Small intestine (tissue), 7 donors: ENCODE results near the gene SLC16A4. TPM values are rescaled to one million over a fixed set of nuclear protein-coding genes. Genes with fewer than 3 reads are reported as not detected.

Experiments used
- DNase-seq, 2 donors: peaks; one replicate each; pipeline versions ENCODE4 v3.0.0 to v3.0.0-alpha.2; 2013
- FAIRE-seq: peaks from 2 replicates; lab custom pipeline; 2012; peaks lifted over from hg19 to GRCh38; lab: Jason Lieb, UNC
- H3K27ac ChIP-seq, 3 donors: one replicate each; pipeline ENCODE4 v1.5.1; 2013; ENCODE audit warnings: low read length in 2 of 3, mild to moderate bottlenecking in 2 of 3, control low read depth in 1 of 3, inconsistent platforms in 1 of 3, low read depth in 1 of 3, moderate library complexity in 1 of 3
- H3K27me3 ChIP-seq, 3 donors: one replicate each; pipeline ENCODE4 v1.6.1; 2013; ENCODE audit warnings: low read length in 3 of 3, inconsistent platforms in 1 of 3; ENCODE audit not compliant: control insufficient read depth in 3 of 3, insufficient read depth in 3 of 3
- H3K36me3 ChIP-seq, 3 donors: one replicate each; pipeline ENCODE4 v1.6.1; 2013; ENCODE audit warnings: low read length in 3 of 3, inconsistent platforms in 1 of 3, low read depth in 1 of 3, mild to moderate bottlenecking in 1 of 3, moderate library complexity in 1 of 3; ENCODE audit not compliant: control insufficient read depth in 3 of 3, insufficient read depth in 2 of 3
- H3K4me1 ChIP-seq, 3 donors: one replicate each; pipeline ENCODE4 v1.6.1; 2013; ENCODE audit warnings: low read length in 2 of 3, inconsistent platforms in 1 of 3, low read depth in 1 of 3, mild to moderate bottlenecking in 1 of 3, moderate library complexity in 1 of 3; ENCODE audit not compliant: control insufficient read depth in 3 of 3, insufficient read depth in 2 of 3
- H3K4me3 ChIP-seq, 3 donors: one replicate each; pipeline ENCODE4 v1.5.1; 2013; ENCODE audit warnings: low read length in 3 of 3, control low read depth in 1 of 3, inconsistent platforms in 1 of 3, low read depth in 1 of 3, mild to moderate bottlenecking in 1 of 3, moderate library complexity in 1 of 3
- H3K9me3 ChIP-seq, 2 donors: one replicate each; pipeline ENCODE4 v1.6.1; 2013; ENCODE audit warnings: low read depth in 1 of 2, low read length in 1 of 2; ENCODE audit not compliant: control insufficient read depth in 2 of 2, insufficient read depth in 1 of 2
- WGBS, 3 donors: extraction: QIAGEN DNeasy Blood & Tissue Kit; methylation state at CpG; one replicate each; pipeline ENCODE4 v1.1.7; 2013; 5-methylcytosine and 5-hydroxymethylcytosine counted together
- polyA plus RNA-seq, 4 donors: library from polyadenylated mRNA; stranded (reverse) in 3 of 4; unstranded in 1 of 4; fragments of 200-250 nt in 3 of 4; fragments of 120-200 nt in 1 of 4; gene quantifications; one replicate each; pipeline versions ENCODE4 v1.2.1 to v1.2.3, GENCODE V29; 2013
- donor health status: healthy with polysubstance abuse.
- donor health status: control.
- donor health status: control.
- donor health status: Bipolar disorder and iron deficiency.
- donor health status: healthy.

Gene SLC16A4
- polyA plus RNA-seq, 4 donors = 5.4 to 51.1 (median 6.9) TPM

GRCh38 chr1:110430901-110431300, 40.1 kb upstream of the SLC16A4 start:
- no peaks in the 10 kb centered on the region for H3K4me1 ChIP-seq
- H3K4me3 ChIP-seq = no peak overlapping the region
- no peaks in the 10 kb centered on the region for H3K9me3 ChIP-seq
- DNase-seq = no peak
- no peaks in the 10 kb centered on the region for H3K36me3 ChIP-seq
- WGBS, 3 donors = 79 to 85% (median 82%) methylated on average over 4 of the region's 4 CpGs
- FAIRE-seq = no peak
- H3K27ac ChIP-seq = no peak overlapping the region
- H3K27me3 ChIP-seq = peaks cover 0 to 4% (median 0%) of the 10 kb centered on the region in 3 donors

- Histone ChIP-seq H3K27me3 (peaks cover 0 to 4% (median 0%) of the 10 kb centered on the region in 3 donors), H3K4me3 (no peak overlapping the region), H3K4me1 (no peaks in the 10 kb centered on the region), H3K27ac (no peak overlapping the region), H3K36me3 (no peaks in the 10 kb centered on the region), H3K9me3 (no peaks in the 10 kb centered on the region)
- DNase-seq (no peak), FAIRE-seq (no peak)
- WGBS, 3 donors = 60 to 62% (median 61%) methylated on average over 6 of the region's 6 CpGs
Observed at GRCh38 chr1:110430366-110430765, 39.5 kb upstream of the SLC16A4 start.

DNA sequence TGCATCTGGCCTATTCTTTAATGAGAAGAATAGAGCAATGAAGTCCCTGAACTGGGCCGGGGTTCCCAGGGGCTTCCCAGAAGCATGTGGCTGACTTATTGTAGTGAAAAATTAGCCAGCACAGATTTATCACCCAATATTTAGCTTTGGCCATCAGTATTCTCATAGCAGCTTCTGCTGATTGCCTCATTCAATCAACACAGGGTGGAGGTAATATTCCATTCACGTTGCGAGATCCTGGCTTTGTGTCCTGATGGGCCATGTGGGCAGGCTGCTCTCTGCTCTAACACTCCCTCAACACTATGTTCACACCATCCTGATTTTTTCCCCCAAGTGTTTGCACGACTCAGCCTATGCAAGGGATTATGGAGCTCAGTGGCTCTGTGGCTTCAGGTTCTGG, 38.1 kb upstream of the SLC16A4 start:
- H3K27ac ChIP-seq = no peak overlapping the region
- H3K9me3 ChIP-seq = no peaks in the 10 kb centered on the region
- peaks cover 0 to 4% (median 0%) of the 10 kb centered on the region in 3 donors for H3K27me3 ChIP-seq
- FAIRE-seq = no peak
- WGBS, 3 donors = 66 to 68% (median 67%) methylated on average over 4 of the region's 4 CpGs
- H3K36me3 ChIP-seq = no peaks in the 10 kb centered on the region
- no peak for DNase-seq
- H3K4me1 ChIP-seq = no peaks in the 10 kb centered on the region
- H3K4me3 ChIP-seq = no peak overlapping the region

DNA sequence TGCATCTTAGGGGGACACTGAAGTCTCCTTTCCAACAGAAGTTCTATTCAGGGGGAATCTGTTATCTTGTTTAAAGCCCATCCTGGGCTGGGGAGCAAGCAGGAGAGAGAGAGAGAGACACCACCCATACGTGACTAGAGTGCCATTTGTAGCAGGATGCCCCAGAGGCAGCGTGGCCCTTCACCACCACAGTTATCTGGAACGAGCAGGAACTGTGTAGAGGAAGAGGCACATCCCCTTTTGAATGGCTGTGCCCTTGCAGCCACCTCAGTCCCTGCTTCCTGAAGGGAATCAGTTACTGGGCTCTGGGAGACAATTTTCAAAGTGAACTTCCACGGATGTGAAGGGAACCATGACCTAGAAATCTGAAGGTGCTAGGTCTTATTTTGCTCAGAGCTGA, 36.0 kb upstream of the SLC16A4 start:
- Histone ChIP-seq H3K36me3 (no peaks in the 10 kb centered on the region), H3K27ac (no peak overlapping the region), H3K9me3 (no peaks in the 10 kb centered on the region), H3K4me3 (no peak overlapping the region), H3K27me3 (peaks cover 0 to 4% (median 0%) of the 10 kb centered on the region in 3 donors), H3K4me1 (no peaks in the 10 kb centered on the region)
- no peak for DNase-seq
- FAIRE-seq = no peak
- WGBS, 3 donors = 49 to 64% (median 51%) methylated on average over 4 of the region's 4 CpGs

DNA sequence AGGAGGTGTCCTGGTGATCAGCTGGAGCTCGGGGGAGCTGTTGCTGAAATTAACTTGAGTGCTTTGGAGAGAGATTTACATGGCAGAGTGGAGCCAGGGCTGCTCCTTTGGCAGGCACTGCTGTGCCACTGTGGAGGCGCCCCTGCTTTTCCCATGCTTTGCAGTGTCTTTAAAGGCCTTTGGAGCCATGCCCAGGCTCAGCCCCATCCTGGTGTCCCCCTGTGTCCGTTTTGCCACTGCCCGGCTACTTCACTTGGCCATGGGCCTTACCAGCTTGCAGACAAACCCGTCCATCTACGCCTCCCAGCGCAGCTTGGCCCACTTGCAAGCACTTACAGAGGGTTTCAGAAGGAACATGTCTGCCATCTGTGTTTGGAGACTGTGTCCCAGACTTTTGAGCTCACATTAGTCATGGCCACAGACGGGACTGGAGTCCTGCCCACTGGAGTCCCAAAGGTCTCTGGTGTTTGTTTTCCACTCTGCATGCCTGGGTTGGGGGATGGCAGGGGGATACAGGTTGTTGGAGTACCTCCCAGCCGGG, 34.9 kb upstream of the SLC16A4 start:
- H3K36me3 ChIP-seq = no peaks in the 10 kb centered on the region
- FAIRE-seq (no peak), DNase-seq (no peak)
- no peak overlapping the region for H3K27ac ChIP-seq
- no peaks in the 10 kb centered on the region for H3K4me1 ChIP-seq
- H3K4me3 ChIP-seq = no peak overlapping the region
- no peaks in the 10 kb centered on the region for H3K27me3 ChIP-seq
- H3K9me3 ChIP-seq = no peaks in the 10 kb centered on the region
- WGBS, 3 donors = 67 to 80% (median 77%) methylated on average over 9 of the region's 9 CpGs

DNA sequence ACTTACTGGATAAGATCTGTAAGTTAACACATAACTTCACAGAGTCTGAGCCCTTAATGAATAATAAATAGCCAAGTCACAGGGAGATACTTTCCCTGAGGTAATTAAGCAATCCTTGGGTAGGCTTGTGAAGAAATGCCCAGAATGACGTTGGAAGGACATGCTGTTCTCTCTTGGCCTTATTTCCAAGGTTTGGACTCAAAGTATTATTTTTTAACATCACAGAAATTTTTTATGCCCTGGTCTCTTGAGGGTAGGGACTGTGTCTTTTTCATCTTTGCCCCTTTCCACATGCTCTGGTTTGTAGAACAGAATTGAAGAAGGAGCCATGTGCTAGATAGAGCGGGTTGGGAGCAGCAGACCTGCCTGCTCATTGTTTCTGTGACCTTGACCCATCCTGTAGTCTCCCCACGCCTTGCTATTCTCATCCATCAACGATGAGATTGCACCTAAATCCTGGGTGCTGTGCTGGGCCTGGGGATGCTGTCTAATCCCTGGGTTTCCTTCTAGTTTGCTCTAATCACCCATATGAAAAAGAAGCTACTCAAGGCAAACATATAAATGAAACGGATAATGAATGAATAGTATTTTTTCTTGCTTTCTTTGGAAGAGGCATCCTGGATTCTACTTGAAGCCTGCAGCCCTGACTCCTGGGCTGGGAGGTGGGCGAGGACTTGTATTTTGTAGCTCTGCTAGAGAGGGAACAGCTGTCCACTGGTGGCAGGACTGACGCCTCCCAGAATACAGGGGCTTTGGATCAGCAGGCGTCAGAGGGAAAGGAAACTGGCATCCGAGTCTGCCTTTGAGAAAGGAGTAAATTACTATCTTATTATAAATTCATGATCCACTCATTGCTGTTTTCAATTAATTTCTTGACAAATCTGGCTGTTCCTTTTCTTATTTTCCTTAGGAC, 34.1 kb upstream of the SLC16A4 start:
- DNase-seq = no peak
- Histone ChIP-seq H3K4me1 (no peaks in the 10 kb centered on the region), H3K4me3 (no peak overlapping the region), H3K9me3 (no peaks in the 10 kb centered on the region), H3K27ac (no peak overlapping the region), H3K36me3 (no peaks in the 10 kb centered on the region), H3K27me3 (no peaks in the 10 kb centered on the region)
- no peak for FAIRE-seq
- WGBS, 3 donors = 65 to 67% (median 66%) methylated on average over 9 of the region's 9 CpGs

DNA sequence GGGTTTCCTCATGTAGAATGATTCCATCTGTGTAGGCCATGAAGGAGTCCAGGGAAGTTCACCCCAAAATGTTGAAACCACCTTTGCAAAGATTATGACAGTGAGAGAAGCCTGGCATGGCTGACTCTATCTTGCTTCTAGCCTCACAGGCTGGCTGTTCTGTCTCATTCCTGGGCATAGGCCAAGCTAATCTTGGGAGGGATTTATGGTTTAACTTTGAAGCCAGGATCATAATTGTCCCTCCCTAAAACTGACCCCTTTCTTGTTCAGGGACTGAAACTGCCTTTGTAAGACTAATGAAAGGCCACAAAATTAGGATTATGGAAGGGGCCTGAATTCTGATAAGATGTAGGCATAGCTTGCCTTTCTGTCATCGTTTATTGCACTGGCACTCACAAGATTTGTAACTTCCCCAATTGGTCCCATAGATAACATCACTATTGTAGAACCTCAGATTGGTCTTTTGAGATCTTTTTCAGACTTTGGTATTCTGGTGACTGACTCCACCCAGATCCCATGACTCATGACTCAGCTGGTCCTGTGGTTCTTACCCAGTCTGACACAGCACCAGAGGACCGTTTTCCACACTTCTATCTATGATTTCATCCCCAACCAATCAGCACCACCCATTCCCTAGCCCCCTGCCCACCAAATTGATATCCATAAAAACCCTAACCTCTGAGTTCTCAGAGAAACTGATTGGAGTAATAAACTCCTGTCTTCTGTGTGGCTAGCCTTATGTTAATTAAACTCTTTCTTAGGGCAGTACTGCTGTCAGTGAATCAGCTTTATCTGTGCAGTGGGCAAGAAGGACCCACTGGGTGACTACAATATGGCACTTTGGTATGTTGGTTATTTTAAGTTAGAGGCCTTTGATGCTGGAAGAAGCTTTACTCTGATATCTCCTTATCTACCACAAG, 30.3 kb upstream of the SLC16A4 start:
- Histone ChIP-seq H3K4me1 (no peaks in the 10 kb centered on the region), H3K4me3 (no peak overlapping the region), H3K36me3 (no peaks in the 10 kb centered on the region), H3K9me3 (no peaks in the 10 kb centered on the region), H3K27ac (no peak overlapping the region), H3K27me3 (no peaks in the 10 kb centered on the region)
- DNase-seq (peak in 1 of 2 donors; percentile 21), FAIRE-seq (no peak)
- 45 to 55% (median 46%) methylated on average over 2 of the region's 2 CpGs for WGBS, 3 donors

DNA sequence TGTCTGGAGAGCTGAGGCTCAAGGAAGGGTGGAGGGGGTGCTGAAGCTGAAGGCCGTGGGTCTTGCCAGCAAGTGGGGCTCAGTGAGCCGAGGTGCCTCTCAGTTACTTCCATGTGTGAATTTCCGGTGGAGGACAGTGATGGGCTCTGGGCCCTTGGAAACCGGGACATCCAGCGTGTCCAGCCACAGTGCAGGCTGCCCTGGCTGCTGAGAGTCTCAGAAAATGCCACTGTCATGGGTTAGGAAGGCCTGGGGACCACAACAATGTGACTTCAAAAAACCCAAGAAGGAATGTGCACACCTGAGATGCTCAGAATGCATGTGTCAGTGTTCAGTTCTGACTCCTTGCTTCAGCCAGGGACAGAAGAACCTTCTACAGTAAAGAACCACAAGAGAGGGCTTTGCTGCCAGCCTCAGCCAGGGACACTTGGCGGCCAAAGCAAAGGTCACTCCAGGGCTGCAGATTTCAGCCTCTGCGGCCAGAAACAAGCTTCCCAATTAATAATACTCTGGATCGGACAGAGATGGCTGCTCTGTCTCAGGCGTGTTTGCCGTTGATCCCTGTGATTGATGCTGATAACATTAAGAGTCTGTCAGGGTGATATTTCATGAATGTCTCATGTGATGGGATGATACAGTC, 29.3 kb upstream of the SLC16A4 start:
- Histone ChIP-seq H3K4me1 (no peaks in the 10 kb centered on the region), H3K27me3 (no peaks in the 10 kb centered on the region), H3K9me3 (no peaks in the 10 kb centered on the region), H3K36me3 (no peaks in the 10 kb centered on the region), H3K4me3 (no peak overlapping the region), H3K27ac (no peak overlapping the region)
- DNase-seq (no peak), FAIRE-seq (no peak)
- 85 to 94% (median 89%) methylated on average over 10 of the region's 10 CpGs for WGBS, 3 donors
